ENCODE measurements around the gene SH3TC1.

SH3TC1 gene

GRCh38 chr4:8179074-8179473 lies 20.0 kb upstream of the SH3TC1 start:
- H3K4me3 ChIP-seq (ENCODE audit: low read depth, low read length) = no peak overlapping the region
- DNase-seq (ENCODE audit: low read depth, low spot score) = no peak
- in situ Hi-C loops (cut with HindIII; ENCODE audit: low sequenced_read_pairs) = no loop called here
- TF ChIP-seq CTCF (IDR thresholded peaks at IDR 0.05; ENCODE audit: low read depth, low read length) = no peak

GRCh38 chr4:8179771-8180170 lies 19.3 kb upstream of the SH3TC1 start:
- no peak for TF ChIP-seq CTCF (IDR thresholded peaks at IDR 0.05; ENCODE audit: low read depth, low read length)
- no peak for DNase-seq (ENCODE audit: low read depth, low spot score)
- in situ Hi-C loops (cut with HindIII; ENCODE audit: low sequenced_read_pairs) = no loop called here
- no peak overlapping the region for H3K4me3 ChIP-seq (ENCODE audit: low read depth, low read length)

- TF ChIP-seq CTCF (IDR thresholded peaks at IDR 0.05; ENCODE audit: low read depth, low read length) = no peak
- in situ Hi-C loops (cut with HindIII; ENCODE audit: low sequenced_read_pairs) = no loop called here
- no peak overlapping the region for H3K4me3 ChIP-seq (ENCODE audit: low read depth, low read length)
- DNase-seq (ENCODE audit: low read depth, low spot score) = no peak
Measured at GRCh38 chr4:8180310-8181093, 18.6 kb upstream of the SH3TC1 start.

- in situ Hi-C loops (cut with HindIII; ENCODE audit: low sequenced_read_pairs) = no loop called here
- no peak overlapping the region for H3K4me3 ChIP-seq (ENCODE audit: low read depth, low read length)
- no peak for TF ChIP-seq CTCF (IDR thresholded peaks at IDR 0.05; ENCODE audit: low read depth, low read length)
- DNase-seq (ENCODE audit: low read depth, low spot score) = no peak
Measured at GRCh38 chr4:8181119-8181518, 18.0 kb upstream of the SH3TC1 start.

- in situ Hi-C loops (cut with HindIII; ENCODE audit: low sequenced_read_pairs) = no loop called here
- no peak for TF ChIP-seq CTCF (IDR thresholded peaks at IDR 0.05; ENCODE audit: low read depth, low read length)
Measured at GRCh38 chr4:8181844-8182243, 17.2 kb upstream of the SH3TC1 start.

DNA sequence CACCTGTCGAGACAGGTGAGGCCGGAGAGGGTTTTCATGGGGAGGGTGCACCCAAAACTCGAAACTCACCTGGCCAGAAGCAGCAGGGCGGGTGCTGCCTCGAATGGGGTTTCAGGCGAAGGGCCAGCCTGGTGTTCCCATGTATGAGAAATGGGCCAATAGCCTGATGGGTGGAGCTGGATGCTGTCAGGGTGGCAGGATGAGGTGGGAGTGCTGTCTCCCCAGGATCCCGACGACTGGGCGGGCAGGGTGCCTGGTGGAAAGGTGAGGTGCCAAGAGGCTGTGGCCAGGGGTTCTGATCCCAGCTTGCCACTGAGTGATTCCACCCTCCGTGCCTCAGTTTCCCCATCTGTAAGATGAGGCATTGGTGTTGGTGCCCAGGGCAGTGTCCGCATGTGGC lies 16.8 kb upstream of the SH3TC1 start:
- no peak for DNase-seq (ENCODE audit: low read depth, low spot score)

More at GRCh38 chr4:8181844-8182243, 17.2 kb upstream of the SH3TC1 start:
- no peak overlapping the region for H3K4me3 ChIP-seq (ENCODE audit: low read depth, low read length)
- no peak for DNase-seq (ENCODE audit: low read depth, low spot score)

More for the DNA sequence above, 16.8 kb upstream of the SH3TC1 start:
- H3K4me3 ChIP-seq (ENCODE audit: low read depth, low read length) = no peak overlapping the region
- TF ChIP-seq CTCF (IDR thresholded peaks at IDR 0.05; ENCODE audit: low read depth, low read length) = no peak
- in situ Hi-C loops (cut with HindIII; ENCODE audit: low sequenced_read_pairs) = no loop called here
